GM18517 (cell line): Measurements from ENCODE around the gene TMEM132C.

ENCODE experiments used
- ATAC-seq: cut with Tn5 transposase; IDR thresholded peaks from one replicate; pipeline ENCODE4 v1.9.1; 2021; ENCODE audit warnings: mild to moderate bottlenecking, moderate library complexity; ENCODE audit not compliant: unreplicated experiment

TMEM132C gene

GRCh38 chr12:128402486-128403243 is 135.7 kb downstream of the TMEM132C start:
- ATAC-seq = no peak

GRCh38 chr12:128408669-128409068 is 141.7 kb downstream of the TMEM132C start:
- no peak for ATAC-seq

DNA sequence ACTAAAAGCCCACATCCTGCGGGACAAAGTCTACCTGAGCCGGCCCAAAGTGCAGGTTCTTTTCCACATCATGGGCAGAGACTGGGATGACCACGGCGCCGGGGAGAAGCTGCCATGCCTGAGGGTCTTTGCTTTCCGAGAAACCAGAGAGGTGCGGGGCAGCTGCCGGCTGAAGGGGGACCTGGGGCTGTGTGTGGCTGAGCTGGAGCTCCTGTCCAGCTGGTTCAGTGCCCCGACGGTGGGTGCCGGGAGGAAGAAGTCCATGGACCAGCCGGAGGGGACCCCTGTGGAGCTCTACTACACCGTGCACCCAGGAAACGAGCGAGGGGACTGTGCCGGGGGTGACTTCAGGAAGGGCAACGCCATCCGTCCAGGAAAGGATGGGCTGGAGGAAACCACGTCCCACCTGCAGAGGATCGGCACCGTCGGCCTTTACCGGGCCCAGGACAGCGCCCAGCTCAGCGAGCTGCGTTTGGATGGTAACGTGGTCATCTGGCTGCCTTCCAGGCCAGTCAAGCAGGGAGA is 148.1 kb downstream of the TMEM132C start:
- no peak for ATAC-seq

- ATAC-seq = no peak
Measured at GRCh38 chr12:128418944-128419343, 152.0 kb downstream of the TMEM132C start.

DNA sequence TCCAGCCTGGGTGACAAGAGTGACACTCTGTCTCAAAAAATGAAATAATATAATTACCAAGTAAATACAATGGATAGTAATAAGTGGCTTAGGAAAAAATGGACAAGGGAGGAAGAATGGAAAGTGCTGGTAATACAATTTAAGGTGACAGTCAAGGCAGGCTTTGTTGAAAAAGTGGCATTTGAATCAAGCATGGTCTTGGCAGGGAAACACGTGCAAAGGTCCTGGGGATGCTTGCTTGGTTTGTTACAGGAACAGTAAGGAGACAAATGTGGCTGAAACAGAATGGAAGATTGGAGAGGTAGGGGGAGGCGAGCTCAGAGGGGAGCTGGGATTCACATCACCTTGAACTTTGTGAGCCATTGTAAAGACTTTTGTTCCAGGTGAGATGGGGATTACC is 153.2 kb downstream of the TMEM132C start:
- no peak for ATAC-seq

DNA sequence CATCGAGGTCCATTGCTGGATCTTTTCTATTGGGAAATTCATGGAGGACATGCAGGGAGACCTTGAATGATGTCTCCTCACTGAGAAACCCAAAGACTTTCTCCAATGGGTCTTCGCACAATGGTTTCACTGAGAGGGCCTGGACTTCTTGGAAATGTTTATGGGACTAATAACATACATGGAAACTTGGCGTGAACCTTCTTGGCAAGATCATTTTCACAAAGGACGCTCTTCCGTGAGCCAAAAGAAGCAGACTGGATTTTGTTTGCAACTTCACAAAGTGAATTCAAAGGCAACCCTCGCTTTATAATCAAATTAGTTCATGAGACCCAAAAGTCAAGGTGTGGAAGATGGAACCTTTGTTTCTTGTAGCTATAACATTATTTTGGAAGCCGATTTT is 154.4 kb downstream of the TMEM132C start:
- no peak for ATAC-seq

- ATAC-seq = no peak
Measured at GRCh38 chr12:128423205-128423604, 156.2 kb downstream of the TMEM132C start.

DNA sequence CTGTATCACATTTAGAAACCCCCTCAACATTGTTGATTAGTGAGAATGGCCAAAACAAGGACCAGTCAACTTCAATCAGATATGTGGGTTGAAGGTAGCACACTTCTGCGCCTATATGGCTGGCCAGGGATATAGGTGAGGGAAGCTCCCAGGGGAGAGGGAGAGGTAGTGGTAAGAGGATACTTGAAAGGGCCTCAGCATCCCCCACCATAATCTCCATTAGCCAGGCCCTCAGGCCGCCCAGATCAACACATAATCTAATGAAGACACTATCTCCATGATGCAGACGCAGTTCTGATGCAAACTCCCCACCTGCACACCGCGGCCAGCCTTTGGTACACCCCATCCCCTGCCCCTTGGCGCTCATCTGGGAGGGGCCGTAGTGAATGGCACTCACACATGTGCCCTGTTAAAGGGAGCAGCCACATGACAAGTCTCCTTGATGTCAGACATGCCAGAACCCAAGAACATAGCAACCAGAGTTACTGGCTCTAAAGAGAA is 158.0 kb downstream of the TMEM132C start:
- ATAC-seq = no peak

DNA sequence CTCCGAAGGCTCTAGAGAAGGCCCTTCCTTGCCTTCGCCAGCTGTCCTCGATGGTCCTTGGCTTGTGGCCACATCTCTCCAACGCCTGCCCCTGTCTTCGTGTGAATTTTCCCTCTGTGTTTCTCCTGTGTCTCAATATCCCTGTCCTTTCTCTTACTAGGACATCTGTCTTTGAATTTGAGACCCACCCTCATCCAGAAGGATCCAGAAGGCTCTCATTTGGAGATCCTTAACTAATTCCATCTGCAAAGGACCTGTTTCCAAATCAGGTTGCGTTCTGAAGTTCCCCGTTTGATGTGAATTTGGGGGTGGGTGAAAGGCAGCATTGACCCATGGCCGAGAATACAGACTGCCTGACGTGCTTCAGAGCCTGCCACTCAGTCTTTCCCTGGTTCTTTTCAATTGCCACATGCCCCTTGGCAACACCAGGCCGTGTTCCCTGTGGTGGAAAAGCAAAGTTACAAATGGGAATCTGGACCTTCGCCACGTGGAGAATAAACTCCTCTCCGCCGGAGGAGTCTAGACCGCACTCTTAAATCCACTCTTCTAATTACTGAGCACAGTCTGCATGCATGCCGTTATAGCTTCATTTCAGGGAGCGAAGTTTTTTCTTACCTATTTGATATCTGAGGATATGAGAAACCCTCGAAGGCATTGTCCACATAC is 158.8 kb downstream of the TMEM132C start:
- no peak for ATAC-seq

- ATAC-seq = no peak
Measured at GRCh38 chr12:128426511-128426910, 159.5 kb downstream of the TMEM132C start.

DNA sequence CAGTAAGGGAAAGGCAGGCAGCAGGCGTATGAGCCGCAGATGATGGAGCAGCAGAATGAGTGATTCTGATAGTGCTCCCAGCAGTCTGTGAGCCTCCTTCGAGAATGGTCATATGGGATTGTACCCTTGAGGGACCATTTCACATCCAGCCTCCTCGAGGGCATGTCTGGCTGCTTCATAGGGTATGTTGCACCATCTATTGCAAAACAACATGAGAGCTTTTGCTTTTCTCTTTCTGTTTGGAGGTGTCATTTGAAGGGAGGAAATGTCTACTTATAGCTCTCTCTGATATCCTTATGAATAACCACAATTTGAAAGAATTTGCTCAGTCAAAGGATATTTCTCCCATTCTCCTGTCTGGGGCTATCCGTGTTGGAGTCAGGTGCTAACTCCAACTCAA is 172.8 kb downstream of the TMEM132C start:
- ATAC-seq = no peak

GRCh38 chr12:128442096-128442495 is 175.1 kb downstream of the TMEM132C start:
- no peak for ATAC-seq

GRCh38 chr12:128444598-128444997 is 177.6 kb downstream of the TMEM132C start:
- ATAC-seq = no peak

DNA sequence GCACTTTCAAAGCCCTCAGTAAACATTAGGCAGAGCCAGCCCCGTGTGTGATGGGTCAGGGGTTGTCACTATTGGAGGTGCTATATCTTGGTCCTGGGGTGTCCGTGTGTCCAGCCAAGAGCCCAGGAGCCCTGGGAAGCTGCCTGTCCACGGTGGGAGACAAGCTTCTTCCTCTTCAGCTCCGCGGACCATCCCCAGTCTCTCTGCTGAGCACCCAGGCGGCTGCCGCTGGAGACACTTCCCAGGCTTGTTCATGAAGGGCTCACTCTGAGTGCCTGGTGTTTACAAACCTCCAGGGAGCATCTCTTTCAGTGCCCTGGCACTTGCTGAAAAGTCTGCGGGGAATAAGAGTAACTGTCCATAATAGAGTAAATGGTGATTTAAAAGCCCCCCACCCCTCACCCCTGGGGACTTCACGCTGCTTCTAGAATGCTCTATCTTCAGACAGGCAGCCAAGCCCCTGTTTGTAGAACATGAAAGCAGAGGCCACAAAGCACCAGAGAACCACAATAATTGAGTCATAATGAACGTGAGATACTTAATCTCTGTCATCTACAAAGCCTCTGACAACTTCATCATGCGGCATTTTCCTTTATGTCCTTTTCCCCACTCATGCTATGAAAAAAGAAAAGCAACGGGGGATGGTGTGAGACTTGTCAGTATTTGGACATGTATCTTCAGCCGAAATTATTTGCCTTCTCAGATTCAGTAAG is 178.6 kb downstream of the TMEM132C start:
- ATAC-seq = no peak

- no peak for ATAC-seq
Measured at GRCh38 chr12:128449146-128449894, 182.3 kb downstream of the TMEM132C start.

- no peak for ATAC-seq
Measured at GRCh38 chr12:128450810-128451209, 183.8 kb downstream of the TMEM132C start.

DNA sequence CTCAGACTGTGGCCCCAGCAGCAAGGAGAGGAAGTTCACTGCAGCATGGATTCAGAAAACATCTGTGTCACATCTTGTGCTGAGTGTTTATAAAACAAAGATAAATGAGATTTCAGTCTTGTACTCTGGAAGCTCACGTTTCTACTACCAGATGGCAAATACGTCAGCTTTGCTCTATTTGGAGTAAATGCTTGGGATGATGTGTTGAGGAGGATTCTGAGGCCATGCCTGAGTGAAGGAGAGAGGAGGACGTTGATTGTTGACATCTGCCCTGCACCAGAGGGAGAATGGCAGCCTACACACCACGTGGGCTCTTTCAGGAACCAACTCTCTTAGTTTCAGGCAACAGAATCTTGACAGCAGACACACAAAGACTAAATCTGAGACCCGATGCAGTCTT is 188.9 kb downstream of the TMEM132C start:
- no peak for ATAC-seq

- no peak for ATAC-seq
Measured at GRCh38 chr12:128456922-128457321, 190.0 kb downstream of the TMEM132C start.

DNA sequence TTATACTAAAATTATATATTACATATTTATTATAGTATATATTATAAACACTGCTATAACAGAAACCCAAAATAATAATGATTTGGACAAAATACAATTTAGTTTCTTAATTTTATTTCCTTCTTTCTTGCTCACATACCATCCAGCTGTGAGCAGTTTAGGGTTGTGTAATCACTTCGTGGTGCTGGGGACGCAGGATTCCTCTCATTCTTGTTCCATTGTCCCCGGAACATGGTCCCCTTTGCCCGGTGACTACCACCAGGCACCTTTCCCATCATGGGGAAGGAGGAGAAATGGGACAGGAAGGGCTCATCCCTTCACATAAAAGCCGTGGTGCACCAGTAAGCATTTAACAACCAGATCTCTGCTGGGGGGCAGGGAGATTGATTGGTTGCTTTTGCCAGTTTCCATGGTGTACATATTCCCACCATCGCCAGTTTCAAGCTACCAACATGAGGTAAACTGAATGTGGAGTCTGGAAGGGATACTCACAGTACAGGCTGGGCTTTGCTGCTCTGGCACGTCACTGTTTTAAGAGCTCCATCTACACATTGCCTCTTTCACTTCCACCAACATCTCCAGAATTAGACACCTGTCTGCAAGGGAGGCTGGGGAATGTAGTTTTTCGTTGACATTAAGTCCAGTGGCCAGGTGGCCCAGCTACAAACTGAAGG is 191.5 kb downstream of the TMEM132C start:
- no peak for ATAC-seq

DNA sequence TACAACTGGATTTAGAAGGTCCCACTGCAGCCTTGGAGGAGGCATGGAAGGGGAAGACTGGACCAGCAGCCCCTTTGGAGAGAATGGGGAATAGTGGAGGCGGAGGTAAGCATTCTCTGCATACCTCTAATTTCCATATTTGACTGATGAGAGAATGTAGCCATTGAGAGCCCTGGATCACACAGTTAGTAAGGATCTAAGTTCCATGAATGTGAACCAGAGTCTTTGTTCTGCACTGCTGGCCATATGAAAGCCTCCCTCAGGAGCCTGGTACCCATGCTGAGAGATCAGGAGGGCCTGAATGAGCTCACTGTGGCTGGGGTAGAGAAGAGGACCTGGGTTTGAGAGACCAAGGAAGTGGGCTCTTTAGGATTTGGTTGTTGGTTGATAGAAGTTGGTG is 192.1 kb downstream of the TMEM132C start:
- no peak for ATAC-seq
